Midbrain (tissue), 1 donor: Measurements from ENCODE around the gene SH2D2A.

ENCODE experiments used
- DNase-seq: peaks from one replicate; lab custom pipeline; 2025; lab: John Stamatoyannopoulos, UW

SH2D2A gene

GRCh38 chr1:156823210-156823790, 6.7 kb upstream of the SH2D2A start:
- DNase-seq = no peak

DNA sequence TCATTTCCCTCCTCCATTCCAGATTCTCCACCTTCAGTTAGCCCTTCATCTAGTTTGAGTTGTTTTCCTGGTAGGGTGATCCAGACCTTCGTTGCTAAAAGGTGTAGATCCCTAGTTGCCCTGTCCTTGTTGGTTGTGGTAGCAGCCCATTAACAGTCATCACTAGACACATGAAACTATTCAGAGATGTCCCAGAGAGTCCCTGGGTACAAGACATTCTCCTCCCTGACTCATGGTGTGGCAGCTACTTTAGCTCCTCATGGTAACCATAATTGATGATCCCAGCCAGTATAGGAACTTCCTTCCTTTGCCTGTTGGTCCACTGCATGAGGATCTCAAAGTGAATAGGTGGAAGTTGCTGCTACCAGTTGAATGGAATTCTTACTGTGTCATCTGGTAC, 6.0 kb upstream of the SH2D2A start:
- no peak for DNase-seq

DNA sequence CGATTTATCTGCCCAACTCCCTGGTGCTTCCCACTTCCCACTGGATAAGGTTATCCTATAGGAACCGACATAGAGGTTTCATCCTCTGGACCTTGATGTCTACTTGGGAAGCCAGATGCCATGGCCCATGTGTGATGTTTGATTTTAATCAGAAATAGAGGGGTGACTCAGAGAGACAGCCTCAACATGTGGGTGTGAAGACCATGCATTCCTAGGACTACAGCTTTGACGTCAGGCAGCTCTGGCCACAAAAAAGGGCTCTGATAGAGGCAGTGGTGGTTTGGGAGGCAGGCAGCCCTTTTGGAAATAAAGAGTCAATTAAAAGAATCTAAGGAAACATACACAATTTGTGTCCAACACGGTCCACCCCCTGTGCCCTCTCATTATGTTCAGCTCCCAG, 5.2 kb upstream of the SH2D2A start:
- no peak for DNase-seq

- DNase-seq = no peak
Measured at GRCh38 chr1:156815961-156816422, 656 bp downstream of the SH2D2A start.

DNA sequence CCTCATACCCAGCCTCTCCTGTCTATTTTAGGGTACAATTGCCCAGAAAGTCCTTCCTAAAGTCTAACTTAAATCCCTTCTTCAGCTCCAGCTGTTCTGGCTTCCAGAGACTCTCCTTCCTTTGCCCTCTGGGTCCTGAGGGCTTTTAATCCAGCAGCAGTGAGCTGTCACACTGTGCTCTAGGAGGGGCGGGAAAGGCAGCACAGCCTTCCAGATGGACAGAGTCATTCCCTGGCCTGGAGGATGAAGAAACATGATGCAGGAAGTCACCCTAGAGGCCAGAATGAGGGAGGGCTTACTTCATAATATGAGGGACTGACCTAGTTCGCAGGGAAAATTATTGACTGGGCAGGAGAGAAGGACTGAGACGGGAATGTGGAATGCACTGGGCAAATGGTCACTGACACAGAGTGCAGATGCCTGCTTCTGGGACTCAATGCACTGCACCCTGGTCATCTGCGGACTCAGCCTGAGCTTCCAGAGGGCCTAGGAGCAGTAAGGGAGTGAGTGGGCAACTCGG, 1.3 kb downstream of the SH2D2A start:
- no peak for DNase-seq

DNA sequence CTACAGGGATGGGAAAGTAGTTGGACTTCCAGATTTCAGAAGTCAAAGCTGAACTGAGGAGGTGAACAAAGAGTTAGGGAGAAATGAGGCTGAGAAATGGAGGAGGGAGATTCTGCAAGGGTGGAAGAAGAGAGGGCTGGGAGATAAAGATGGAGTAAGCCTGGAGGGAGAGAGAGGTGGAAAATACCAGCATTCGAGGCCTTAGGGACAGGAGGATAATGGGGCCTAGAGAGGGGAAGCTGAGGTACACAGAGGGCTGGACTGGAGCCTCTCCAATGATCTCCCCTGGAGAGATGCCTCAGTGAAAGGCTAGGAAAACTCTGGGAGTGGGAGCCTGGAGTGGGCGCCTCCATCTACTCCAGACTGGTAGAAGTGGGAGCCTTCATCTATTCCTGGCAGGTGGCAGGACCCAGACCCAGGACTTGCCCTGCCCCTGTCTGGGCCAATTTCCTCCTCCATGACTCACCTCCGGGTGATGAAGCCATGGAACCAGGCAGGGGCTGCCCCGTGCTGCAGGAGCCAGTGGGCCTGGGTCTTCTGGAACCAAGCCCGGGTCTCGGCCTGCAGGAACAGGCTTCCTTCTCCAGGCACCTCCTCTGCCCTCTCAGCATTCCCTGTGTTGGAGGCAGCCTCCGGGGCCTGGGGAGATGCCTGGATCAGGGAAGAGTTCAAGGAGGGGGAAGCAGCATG, 1.9 kb downstream of the SH2D2A start:
- DNase-seq = no peak

- DNase-seq = peak; percentile 66
Measured at GRCh38 chr1:156813750-156814570, 2.7 kb downstream of the SH2D2A start.

DNA sequence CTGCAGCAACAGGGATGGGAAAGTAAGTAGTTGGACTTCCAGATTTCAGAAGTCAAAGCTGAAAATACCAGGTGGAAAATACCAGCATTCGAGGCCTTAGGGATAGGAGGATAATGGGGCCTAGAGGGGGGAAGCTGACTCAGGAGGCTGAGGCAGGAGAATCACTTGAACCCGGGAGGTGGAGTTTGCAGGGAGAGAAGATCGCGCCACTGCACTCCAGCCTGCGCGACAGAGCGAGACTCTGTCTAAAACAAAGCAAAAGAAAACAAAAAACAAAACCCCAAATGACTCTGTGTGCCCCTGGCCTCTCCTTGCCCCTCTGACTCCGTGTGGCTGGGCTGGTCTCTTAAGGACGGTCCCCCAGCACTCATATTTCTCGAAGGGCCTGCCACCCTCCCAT, 3.4 kb downstream of the SH2D2A start:
- DNase-seq = no peak

- no peak for DNase-seq
Measured at GRCh38 chr1:156812293-156812990, 4.2 kb downstream of the SH2D2A start.

DNA sequence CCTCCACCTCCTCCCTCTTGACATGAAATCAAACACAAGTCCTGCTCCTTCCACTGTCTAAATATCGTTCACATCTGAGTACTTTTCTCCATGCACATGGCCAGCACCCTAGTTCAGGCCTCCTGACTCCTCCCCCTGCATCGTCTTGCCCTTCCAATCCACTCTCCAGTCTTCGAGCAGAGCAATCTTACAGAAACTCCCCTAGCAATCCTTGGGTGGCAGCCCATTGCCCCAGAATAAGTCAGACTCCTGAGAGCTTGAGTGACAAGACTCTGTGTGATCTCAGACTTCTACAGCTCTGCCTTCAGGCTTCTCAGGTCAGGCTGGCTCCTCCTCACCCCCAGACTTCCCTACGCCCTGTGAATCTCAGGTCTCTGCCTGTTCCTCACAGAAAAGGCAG, 5.5 kb downstream of the SH2D2A start:
- DNase-seq = no peak

GRCh38 chr1:156809711-156810366, 6.8 kb downstream of the SH2D2A start:
- no peak for DNase-seq

DNA sequence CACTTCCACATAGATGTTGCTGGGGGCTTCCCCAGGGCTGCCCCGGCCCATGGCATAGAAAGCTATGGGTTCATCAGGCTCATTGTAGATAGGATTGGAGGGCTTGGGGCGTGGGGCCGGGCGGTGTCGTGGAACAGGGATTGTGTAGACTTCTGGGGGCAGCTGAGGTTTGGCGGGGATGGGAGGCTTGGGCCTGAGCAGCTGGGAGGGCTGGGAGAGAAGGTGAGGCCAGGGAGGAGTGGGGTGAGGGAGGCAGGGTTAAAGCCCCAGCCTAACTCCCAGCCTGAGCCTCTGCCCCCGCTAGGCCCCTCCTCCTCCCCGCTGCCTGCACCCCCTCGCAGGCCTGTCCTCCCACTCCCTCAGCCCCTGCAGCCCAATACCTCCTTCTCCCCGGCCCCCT, 7.4 kb downstream of the SH2D2A start:
- no peak for DNase-seq

DNA sequence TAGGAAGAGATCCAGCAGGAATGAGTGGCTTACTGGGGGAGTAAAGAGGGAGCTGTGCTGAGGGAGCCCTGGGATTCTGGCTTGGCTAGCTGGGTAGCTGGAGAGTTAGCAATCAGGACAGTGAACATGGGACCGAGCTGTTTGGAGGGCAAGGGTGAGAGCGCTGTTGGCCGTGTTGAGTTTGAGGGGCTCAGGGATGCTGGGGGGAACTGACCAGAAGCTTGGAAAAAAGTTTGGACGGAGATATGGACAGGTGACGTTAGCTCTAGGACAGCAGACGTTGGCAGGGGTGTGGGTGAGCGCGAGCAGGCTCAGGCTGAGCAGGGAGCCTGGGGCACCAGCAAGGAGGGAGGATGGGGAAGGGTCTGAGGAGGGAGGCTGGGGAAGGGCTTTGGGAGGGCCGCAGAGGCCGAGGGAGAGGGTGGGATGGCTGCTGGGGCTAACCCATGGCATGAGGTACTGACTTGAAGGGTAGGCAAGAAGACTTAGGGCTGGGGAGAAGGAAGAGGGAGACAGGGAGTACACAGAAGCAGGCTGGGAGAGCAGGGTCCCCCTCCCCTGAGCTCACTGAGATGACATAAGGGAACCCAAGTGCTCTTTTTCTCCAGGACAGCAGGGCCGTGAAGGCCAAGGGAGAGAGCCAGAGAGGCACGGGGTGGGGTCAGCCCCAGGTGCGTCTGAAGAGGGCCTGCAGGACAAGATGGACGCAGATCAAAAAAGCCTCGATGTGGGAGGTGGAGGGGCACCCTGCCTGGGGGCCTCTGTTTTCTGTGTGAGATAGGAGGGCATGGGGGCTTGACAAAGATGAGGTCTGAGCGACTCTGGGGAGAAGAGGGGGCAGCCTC, 8.2 kb downstream of the SH2D2A start:
- no peak for DNase-seq

DNA sequence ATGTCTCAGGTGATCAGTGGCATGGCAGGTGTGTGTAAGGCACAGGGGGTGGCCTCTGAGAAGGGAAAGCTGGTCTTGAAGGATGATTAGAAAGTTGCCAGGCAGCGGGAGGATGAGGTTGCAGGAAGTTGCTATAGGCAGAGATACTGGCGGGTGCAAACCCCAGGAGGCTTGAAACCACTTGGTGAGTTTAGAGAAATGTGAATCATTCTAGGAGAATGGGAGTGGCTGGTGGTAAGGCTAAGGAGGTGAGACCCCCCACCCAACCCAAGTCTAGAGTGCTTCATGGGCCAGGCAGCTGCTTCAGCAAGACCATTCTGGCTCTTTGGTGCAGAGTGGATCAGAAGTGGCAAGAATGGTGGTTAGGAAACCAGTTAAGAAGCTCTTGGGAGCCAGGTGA, 9.0 kb downstream of the SH2D2A start:
- no peak for DNase-seq

DNA sequence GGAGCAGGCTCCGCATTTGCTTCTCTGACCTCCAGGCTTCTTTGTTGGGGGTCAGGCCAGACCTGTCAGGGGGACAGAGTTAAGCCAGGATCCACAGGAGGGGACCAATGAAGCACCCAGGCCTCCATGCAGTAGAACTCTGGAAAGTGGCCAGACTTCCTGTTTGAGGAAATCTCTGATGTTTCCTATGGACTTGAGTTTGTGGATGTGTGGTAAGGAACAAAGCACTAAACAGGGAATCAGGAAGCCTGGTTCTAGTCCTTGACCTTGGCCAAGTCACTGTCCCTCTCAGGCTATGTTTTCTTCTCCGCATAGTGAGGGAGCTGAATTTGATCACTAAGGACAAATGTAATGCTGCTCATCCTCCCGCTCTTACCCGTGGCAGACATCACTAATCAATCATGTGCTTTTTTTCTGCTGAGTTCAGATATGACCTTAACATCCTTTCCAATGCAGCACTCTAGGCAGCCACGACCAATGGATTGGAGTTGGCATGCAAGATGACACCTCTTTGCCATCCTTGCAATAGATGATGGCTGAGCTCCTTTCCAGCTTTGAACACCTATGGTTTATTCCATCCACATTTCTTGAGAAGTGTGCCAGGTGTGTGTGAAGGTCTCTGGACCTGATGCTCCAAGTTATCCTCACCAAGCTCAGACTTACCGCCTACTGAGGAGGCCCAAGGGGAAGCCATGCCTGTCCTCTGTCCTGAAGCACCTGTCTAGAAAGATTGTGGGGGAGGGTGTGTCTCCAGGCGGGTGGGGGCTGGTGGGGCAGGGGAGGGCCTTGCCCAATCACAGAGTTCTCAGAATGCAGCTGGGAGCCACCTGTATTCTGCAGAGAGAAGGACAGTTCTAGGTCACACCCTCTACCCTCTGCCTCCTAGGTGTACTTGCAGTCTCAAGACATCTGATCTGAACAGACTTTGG, 9.9 kb downstream of the SH2D2A start:
- DNase-seq = no peak

GRCh38 chr1:156805766-156806511, 10.7 kb downstream of the SH2D2A start:
- DNase-seq = no peak

DNA sequence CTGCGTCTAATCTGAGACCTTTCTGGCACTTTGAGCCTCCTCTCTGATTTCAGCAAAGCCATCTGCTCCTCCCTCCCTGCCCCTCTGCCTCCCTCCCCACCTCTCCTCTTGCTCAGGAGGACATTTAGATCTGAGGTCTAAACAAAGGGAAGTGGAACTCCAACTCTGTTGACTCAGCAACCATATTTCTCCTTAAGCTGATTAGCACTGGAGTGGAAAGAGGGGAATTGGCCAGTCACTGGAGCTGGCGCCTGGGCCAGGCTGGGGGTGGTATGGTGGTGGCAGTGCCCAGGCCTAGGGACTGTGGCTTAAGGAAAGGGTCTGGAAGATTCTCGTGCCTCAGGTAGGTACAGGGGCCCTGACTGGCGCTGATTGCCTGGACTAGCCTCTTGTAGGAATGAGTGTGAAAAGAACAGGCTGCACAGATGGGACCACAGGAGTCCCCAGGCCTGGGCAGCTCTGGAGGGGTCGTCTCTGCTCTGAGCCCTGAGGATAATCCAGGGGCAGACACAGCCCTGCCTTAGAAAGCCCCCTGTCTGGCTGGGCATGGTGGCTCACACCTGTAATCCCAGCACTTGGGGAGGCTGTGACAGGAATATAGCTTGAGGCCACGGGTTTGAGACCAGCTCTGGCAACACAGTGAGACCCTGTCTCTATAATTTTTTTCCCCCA, 11.9 kb downstream of the SH2D2A start:
- DNase-seq = peak; percentile 47

DNA sequence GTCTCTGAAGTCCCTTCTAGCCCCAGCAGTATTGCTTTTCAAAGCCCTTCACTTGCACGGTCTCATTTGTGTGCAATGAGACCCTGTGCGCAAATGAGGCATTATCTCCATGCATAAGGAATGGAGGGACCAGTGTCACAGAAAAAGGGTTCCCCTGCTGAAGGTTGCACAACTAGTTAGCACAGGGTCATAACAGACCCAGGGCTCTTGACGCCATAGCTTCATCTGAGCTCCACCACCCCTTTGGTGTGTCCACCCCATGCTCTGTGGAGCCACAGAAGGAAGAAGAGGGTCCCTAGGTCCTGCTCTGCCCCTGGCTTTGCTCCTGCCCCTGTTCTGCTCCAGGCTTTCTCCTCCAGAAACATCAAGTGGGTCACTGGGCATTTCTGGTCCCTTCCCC, 12.6 kb downstream of the SH2D2A start:
- DNase-seq = no peak
